ENCODE results near the gene METTL24.
"Not testable (repeated sequence)": the region's sequence is repeated elsewhere in the genome, so short reads cannot be mapped to it uniquely, and the experiment has no call there.

Gene METTL24

DNA sequence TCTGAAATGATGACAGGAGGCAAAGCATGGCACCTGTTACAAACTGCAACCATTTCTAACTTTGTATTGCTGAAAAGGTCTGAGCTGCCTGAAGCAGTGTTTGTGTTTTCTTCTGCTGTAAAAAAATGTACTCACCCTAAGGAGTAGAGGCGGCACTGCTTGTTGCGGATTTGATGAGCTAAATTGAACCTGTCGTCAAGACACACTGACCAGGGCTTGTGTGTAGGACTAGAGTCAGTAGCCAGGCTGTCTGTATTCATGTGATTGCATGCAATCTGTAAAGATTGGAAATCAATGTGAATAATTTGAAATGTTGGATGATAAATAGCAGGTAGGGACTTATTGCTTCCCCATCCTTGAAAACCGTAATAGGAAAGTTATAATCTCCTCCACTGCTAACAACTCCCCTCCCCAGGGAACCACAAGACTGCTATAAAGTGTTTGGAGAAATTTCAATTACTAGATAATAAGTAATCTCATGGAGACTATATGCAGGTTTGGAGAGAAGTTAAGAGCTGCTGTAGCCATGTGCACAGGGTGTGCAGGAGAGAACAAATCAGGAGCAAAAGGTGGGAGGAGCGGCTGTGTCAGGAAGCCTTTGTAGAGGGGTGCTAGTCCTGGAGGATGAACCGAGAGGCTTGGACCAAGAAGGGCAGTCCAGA lies 42.8 kb downstream of the METTL24 start:
- no peak for DNase-seq (ENCODE audit: low read depth)

DNA sequence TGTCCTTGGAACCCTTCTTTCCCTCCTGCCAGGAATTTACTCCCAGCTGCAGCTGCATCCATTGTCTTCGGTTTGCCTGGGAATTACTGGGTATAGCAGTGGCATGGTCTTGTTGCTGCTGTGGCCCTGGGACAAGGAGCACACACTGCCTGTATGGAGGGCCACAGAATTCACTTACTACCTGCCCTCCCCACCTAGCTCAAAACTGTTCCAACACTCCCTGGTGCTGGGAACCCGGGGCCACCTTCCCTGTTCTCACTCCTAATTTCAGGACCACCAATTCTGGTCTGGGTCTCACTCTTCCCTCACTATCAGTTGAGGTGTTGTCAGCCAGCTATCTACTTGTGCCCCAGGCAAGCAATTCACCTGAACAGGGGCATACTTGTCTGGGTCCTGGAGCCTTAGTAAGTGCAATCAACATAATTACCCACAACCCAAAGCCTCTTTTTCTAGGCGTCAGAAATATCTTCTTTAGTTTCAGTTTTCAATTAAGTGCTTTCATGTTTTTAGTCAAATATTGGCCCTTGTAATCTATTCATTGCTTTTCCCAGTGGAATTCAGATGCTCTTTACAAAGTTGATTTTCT lies 47.2 kb downstream of the METTL24 start:
- no peak for DNase-seq (ENCODE audit: low read depth)

DNA sequence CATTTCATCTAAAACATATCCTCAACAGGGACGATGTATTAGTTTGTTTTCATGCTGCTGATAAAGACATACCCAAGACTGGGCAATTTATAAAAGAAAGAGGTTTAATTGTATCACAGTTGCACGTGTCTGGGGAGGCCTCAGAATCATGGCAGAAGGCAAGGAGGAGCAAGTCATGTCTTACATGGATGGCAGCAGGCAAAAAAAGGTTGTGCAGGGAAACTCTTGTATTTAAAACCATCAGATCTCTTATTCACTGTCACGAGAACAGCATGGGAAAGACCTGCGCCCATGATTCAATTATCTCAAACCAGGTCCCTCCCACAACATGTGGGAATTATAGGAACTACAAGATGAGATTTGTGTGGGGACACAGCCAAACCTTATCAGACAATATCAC lies 48.7 kb downstream of the METTL24 start:
- not testable (repeated sequence) for DNase-seq (ENCODE audit: low read depth)

DNA sequence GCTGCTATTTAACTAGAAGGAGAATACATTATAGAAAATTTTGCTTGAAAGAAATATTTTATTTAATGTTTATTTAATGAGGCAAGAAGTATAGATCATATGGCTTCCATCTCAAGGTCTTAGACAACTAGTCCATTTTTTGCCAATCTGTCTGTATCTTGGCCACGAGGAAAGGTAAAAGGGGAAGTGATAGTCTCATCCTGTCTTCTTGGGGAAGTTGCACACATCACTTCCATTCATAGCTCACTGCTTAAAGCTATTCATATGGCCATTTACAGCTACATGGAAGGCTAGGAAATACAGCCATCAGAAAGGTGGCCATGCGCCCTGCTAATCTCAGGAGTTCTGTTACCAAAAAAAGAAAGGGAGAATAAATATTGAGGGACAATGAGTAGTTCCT lies 50.8 kb downstream of the METTL24 start:
- DNase-seq (ENCODE audit: low read depth), result no peak

DNA sequence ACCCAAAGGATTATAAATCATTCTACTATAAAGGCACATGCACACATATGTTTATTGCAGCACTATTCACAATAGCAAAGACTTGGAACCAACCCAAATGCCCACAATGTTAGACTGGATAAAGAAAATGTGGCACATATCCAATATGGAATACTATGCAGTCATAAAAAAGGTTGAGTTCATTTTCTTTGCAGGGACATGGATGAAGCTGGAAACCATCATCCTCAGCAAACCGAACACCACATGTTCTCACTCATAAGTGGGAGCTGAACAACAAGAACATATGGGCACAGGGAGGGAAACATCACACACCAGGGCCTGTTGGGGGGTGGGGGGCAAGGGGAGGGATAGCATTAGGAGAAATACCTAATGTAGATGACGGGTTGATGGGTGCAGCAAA lies 52.3 kb downstream of the METTL24 start:
- DNase-seq (ENCODE audit: low read depth), result not testable (repeated sequence)

DNA sequence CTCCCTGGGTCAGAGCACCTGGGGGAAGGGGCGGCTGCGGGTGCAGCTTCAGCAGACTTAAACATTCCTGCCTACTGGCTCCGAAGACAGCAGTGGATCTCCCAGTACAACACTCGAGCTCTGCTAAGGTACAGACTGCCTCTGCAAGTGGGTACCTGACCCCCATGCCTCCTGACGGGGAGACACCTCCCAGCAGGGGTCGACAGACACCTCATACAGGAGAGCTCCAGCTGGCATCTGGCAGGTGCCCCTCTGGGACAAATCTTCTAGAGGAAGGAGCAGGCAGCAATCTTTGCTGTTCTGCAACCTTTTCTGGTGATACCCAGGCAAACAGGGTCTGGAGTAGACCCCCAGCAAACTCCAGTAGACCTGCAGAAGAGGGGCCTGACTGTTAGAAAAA lies 54.5 kb downstream of the METTL24 start:
- not testable (repeated sequence) for DNase-seq (ENCODE audit: low read depth)

DNA sequence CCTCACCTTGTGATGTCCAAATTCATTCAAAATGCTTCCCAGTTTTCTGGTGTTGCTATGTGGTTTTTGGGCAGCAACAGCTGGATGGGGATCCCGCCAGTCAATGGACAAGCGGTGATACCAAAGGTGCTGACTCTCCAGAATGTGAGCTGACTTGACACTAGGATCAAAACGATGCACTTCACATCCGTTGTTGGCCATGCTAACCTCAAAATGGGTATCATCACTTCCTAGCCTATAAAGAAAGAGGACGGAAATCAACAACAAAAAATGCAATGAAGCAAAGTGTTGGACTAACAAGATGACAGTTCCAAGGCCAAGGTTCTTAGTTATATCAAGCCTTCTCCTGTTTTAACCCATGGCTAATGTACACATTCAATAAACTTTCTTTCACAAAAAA lies 59.2 kb downstream of the METTL24 start:
- DNase-seq (ENCODE audit: low read depth), result no peak

DNA sequence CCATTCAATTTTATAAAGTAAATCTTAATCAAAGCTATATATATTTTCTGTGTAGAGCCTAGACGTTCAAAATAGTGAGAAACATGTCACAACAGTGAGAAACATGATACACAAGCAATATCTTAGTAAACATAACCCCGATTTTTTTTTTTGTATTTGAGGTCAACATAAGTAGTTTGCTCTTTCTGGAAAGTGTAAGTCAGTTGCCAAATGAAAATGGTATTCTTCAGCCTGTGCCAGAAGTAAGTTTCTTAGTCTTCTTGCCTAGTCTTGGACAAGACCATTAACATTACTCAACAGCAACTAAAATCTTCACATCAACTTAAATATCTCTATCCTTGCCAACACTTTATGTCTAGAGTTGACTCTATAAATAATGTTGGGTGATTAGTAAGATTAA lies 59.7 kb downstream of the METTL24 start:
- DNase-seq (ENCODE audit: low read depth), result no peak

DNA sequence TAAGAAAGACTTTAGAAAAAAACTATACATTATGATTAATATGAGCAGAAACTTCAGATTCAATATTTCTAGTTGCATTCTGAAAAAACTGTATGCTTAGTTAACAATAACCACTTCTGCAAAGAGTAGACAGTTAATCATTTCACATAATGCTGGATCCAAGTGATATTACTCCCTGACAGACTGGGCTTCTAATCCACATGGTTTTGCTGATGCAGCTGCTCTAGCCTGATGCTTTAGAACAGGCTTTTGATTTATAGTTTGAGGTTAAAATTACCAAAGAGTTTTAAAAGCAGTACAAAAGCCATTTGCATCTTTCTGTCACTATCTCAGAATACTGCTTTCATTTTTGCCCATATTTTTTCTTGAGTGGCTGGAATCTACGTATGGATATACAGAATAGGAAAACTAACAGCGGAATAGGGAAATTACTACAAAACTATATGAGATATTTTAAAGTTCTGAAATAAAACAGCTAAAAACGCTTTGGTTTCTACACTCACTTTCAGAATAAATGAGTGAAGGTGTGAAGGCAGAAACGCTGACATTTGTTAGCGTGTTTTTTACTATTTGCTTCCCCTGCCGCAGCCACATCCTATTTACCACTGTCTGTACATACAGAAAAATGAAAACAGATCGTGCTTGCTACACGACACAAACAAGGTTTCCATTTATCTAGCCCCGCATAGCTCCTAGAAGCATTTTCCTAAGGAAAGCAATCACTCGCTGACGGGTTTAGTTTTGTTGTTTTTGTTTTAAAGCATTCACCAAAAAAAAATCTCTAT lies 61.7 kb downstream of the METTL24 start:
- DNase-seq (ENCODE audit: low read depth), result no peak

DNA sequence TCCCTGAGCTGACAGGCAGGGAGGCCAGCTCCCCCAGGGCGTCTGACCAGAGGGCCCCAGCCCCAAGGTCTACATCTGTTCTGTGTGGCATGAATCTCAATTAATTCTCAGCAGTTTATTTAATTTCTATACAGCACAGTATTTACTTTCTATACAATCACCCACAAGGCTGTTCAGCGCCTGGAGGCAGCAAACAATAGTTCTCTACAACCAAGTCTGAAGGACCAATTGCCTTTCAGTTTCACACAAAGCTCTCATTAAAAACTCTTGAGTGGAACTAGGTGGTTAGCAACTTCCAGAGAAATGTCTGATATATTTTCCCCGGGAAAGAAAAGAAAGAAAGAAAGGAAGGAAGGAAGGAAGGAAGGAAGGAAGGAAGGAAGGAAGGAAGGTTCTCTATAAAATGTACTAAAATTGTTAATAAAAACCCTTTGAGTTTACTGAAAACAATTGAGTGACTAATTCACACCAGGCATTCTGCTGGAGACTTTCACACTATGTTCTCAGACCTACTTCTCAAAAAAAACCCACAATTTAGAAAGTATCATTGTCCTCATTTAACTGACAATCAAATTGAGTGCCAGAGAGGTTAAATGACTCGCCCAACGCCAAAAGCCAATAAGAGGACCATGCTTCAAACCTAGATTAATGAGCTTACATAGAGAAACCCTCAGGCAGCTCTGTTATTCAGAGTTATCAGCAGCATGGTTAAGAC lies 62.5 kb downstream of the METTL24 start:
- DNase-seq (ENCODE audit: low read depth), result no peak

DNA sequence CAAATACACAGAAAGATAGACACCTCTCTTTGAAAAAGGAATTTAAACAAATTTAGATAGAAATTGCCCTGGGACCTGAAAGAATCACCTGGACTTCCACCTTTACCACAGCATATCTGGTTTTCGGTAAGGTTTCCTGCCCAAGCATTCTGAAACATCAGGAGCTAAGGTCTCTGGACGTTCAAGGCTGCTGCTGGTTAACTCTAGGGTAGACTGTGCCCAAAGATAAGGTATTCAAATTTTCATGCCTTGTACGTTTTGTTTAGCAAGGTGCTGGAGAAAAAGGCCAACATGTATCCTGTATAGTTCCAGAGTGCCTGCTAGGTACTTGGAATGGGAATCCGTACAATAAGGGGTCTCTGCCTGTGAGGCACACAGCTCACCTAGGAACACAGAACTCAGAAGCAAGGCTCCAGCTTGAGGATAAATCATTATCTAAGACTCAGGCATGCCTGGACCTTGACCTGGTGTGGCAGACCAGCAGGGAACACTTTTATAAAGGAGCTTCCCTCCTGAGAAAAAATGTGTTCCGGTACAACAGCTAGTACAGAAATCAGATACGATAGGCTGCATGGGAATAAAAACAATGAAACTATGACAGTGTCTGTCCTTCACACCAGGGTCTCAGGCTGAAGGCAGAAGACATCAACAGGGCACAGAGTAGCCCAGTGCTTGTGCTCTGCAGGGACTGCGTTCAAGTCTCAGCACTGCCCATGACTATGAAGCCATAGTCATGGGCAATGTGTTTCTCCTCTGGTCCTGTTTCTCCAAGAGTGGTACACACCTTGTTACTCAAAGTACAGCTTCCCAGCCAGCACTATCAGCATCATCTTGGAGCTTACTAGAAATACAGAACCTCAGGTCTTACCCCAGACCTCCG lies 70.4 kb downstream of the METTL24 start:
- DNase-seq (ENCODE audit: low read depth), result no peak

DNA sequence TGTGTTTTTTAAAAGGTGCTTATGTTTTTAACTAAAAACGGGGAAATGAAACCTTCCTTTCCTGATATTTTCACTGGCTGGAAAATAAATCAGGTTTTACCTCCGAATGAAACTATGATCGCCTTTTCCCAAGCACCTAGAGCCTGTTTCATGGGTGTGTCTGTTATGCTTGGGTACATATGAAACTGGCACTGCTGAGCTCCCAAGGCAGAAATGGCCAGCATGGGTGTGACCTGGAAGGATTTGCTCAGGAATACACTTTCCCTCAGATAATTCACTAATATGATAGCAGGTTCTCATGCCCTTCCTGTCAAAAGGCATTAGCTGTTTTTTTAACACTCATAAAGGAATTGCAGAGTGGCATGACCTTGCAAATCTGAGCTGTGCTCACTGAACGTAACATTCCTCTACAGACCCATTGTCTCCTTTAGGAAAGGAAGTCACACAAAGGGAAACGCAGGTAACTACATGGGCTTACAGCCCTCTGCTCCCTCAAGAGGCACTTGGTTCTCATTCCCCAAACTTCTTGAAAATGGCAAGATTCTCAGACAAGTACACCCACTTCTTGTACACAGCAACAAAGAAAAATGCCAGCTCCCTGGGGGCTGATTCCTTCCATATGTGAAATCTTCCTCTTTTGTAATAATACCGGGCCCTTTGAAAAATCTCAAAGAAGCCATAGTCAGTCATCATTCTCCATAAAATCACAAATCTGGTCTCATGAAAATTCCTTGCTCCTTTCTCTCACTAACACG lies 72.7 kb downstream of the METTL24 start:
- no peak for DNase-seq (ENCODE audit: low read depth)

DNA sequence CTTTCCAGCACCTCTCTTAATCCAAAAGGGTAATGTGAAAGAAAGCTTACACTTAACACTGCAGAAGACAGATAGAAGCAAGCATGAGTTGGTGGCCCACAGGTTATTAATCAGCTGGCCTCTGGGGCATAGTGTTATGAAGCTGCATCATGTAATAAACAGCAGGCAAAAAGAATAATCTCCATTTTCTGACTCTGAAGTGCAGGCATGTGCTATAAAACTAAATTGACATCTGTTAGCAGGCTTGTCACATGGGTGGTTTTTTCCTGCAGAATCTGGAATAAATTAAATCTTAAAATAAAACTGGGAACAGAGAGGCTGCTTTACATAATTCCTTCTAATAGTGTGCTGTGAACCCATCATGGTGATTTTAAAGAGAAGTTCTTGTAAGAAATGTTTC lies 73.3 kb downstream of the METTL24 start:
- DNase-seq (ENCODE audit: low read depth), result no peak

DNA sequence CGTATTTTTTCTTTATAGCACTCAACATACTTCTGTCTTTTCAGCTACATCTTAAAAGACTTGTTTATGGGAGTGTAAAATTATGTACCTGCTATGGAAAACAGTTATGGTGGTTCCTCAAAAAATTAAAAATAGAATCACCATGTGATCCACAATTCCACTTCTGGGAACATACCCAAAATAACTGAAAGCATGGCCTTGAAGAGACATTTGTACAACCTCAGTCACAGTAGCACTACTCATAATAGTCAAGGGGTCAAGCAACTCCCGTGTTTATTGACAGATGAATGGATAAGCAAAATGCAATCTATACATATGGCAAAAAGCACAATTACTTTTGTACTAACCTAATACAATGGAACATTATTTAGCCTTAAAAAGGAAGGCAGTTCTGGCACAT lies 74.5 kb downstream of the METTL24 start:
- no peak for DNase-seq (ENCODE audit: low read depth)

DNA sequence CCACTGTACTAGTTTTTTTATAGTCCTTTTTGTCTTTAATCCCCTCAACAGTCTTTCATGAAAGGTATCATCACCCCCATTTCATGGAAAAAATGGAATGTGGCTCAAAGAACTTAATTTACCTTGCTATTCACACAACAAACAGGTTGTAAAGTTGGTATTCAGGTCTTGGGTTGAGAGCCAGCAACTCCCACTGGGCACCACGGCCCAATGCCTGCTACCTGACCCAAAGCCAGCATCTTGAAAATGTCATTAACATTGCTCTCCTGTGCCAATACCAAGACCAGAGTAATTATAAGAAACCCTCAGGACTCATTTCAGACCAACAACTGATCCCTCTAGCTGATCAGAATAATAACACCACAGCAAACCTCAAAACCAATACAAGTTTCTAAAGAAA lies 75.7 kb downstream of the METTL24 start:
- DNase-seq (ENCODE audit: low read depth), result no peak

DNA sequence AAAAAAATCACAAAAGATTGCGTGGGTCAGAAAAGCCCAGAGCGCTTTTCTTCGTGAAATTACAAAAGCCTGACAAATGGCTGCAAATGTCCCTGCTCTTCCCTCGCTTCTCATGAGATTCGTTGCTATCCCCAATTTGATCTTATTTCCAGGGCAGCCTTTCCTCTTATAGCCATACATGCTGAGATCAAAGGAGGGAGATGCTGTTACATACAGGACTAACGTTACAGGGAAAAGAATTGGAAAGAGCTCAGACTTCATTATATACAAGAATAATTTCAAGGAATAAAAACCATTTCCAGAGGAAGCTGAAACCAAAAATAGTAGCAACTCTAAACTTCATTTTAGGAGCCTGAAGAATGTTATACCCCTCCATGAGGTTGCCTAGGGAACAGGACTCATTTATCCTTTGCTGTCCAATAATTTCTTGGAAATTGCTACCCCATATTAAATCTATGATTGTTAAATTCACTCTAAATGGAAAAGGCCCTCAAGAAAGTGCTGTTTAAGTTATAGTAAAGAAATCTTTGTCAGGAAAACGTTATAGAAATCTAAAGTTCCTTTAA lies 81.0 kb downstream of the METTL24 start:
- no peak for DNase-seq (ENCODE audit: low read depth)

DNA sequence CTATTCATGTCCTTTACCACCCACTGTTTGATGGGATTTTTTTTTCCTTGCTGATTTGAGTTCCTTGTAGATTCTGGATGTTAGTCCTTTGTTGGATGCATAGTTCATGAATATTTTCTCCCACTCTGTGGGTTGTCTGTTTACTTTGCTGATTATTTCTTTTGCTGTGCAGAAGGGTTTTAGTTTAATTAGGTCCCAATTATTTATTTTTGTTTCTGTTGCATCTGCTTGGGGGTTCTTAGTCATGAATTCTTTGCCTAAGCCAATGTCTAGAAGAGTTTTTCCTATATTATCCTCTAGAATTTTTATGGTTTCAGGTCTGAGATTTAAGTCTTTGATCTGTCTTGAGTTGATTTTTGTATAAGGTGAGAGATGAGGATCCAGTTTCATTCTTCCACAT lies 85.4 kb downstream of the METTL24 start:
- not testable (repeated sequence) for DNase-seq (ENCODE audit: low read depth)

DNA sequence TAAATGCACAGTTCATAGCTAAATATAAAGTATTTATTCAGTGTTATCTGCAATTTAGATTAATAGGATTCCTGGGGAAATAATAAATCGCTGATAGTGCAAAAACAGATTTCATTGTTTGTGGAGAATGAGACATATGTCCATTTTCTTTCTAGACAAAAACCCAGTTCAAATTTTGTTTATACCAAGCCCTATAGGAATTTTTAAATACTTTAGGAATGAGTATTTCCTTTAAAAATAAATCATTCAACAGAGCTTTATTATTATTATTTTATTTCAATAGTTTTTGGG lies 86.5 kb downstream of the METTL24 start:
- no peak for DNase-seq (ENCODE audit: low read depth)

DNA sequence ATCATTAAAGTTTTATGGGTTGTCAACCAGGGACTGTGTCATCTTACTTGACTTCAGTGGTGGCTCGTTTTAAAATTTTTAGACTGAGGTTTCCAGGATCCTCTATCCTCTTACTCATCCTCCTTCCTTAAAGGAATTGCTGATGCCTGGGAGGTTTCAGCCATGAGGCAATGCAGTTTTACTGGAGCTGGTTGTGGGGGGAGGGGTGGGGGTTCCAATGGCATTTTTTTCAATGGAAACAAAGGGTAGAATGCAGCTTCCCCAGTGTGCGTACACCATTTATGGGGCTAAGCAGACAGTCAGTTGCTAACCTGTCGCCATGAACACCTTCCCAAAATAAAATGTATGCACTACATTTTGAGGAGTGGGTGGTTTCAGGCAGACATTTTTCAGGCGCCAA lies 88.0 kb downstream of the METTL24 start:
- no peak for DNase-seq (ENCODE audit: low read depth)

DNA sequence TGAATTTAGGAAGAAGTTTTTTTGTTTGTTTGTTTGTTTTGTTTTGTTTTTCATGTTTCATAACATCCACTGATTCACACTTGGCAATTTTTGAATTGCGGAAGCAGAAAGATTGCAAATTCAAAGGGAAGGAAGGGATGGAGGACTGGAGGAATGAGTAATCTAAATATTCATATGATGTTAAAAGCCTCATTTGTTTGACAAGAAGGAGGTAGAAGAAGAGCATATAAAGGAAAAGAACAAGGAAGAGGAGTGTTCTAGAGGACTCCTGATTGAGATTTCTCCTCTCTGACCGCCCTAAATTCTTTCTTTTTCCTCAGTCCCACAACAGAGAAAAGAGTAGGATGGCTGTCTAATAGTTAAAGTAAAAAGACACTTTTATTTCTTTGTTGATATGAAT lies 88.5 kb downstream of the METTL24 start:
- no peak for DNase-seq (ENCODE audit: low read depth)

DNA sequence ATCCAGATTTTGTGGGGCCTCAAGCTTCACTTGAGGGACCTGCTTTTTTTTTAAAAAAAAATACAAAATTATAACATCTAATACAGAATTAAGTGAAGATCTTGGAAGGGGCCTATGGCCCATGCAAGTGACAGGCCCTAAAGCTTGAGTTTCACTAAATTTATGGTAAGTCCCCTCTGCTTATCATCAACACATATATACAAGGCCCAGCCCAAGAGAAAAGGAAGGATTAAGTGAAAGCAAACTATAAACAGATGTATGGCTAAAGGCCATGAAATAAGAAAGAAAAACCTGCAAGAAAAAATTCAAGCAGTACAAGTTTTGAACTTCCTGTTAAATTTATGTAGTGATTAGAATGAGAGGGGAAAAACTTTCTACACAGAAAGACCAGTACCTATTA lies 91.2 kb downstream of the METTL24 start:
- no peak for DNase-seq (ENCODE audit: low read depth)
